Measurements from ENCODE around the gene AJUBA.
A peak's percentile ranks its signal among the peaks of the same experiment; 100 is the strongest.

Gene AJUBA

GRCh38 chr14:22929961-22930364 is 52.4 kb downstream of the AJUBA start:
- no peak for DNase-seq

- peak; percentile 99 for DNase-seq
These were observed 53.0 kb downstream of the AJUBA start, which contains the start of gene PRMT5 for GRCh38 chr14:22929104-22929960. Gene PRMT5, minus strand, starts transcription at chr14:22929376. Its CDS starts 15 bp downstream, at chr14:22929361.

GRCh38 chr14:22928237-22929103 is 53.9 kb downstream of the AJUBA start:
- DNase-seq, result peak in 1 of 2 experiments; percentile 13

- DNase-seq, result no peak
These were observed 56.0 kb downstream of the AJUBA start for GRCh38 chr14:22926316-22926715.

GRCh38 chr14:22925513-22925912 is 56.8 kb downstream of the AJUBA start:
- no peak for DNase-seq

GRCh38 chr14:22923746-22924145 is 58.6 kb downstream of the AJUBA start:
- no peak for DNase-seq

GRCh38 chr14:22922294-22922693 is 60.1 kb downstream of the AJUBA start:
- no peak for DNase-seq

Data from Kasumi-1 (cell line).